Transverse colon (tissue), 4 donors: ENCODE measurements around the gene IRF2.

Experiments used
- CTCF ChIP-seq, 5 experiments: fragments of 200-600 bp in 3 of 5; fragments of 450-650 bp in 2 of 5; sonication (generic) in 3 of 5; IDR thresholded peaks; 1 replicate in 2 of 5; 2 replicates in 3 of 5; pipeline ENCODE4 v1.5.1; 2016 to 2017; ENCODE audit warnings: antibody characterized with exemption in 5 of 5, inconsistent platforms in 3 of 5, mild to moderate bottlenecking in 2 of 5, moderate library complexity in 1 of 5
- POLR2A ChIP-seq: fragments of 450-650 bp; IDR thresholded peaks from one replicate; pipeline ENCODE4 v1.6.1; 2016; ENCODE audit warnings: antibody characterized with exemption, mild to moderate bottlenecking, moderate library complexity
- POLR2AphosphoS5 ChIP-seq, 3 donors: sonication (generic); formaldehyde crosslinking; IDR thresholded peaks; one replicate each; pipeline ENCODE4 v1.6.1; 2016; ENCODE audit warnings: antibody characterized with exemption in 3 of 3

- TF ChIP-seq CTCF (IDR thresholded peaks at IDR 0.05) (no peak), POLR2A (no peak), POLR2AphosphoS5 (IDR thresholded peaks at IDR 0.05) (no peak)
Measured at GRCh38 chr4:184409911-184410692, 64.2 kb downstream of the IRF2 start.
